Activated naive CD8-positive, alpha-beta T cell (primary cell): Measurements from ENCODE around the gene ACSL5.

Experiments
- H3K27ac Mint-ChIP-seq: one replicate; pipeline ENCODE4 v1.8.0; 2021; ENCODE audit warnings: mixed read lengths
- H3K27me3 Mint-ChIP-seq: one replicate; pipeline ENCODE4 v1.8.0; 2021; ENCODE audit warnings: mixed read lengths
- H3K36me3 Mint-ChIP-seq: one replicate; pipeline ENCODE4 v1.8.0; 2021; ENCODE audit warnings: mixed read lengths
- H3K4me1 Mint-ChIP-seq: one replicate; pipeline ENCODE4 v1.8.0; 2021; ENCODE audit warnings: low read depth, mixed read lengths
- H3K4me3 Mint-ChIP-seq: one replicate; pipeline ENCODE4 v1.8.0; 2021; ENCODE audit warnings: mild to moderate bottlenecking, mixed read lengths
- H3K9me3 Mint-ChIP-seq: one replicate; pipeline ENCODE4 v1.8.0; 2021; ENCODE audit warnings: low read depth, mixed read lengths

The ACSL5 gene

GRCh38 chr10:112471878-112472487 is 98.1 kb downstream of the ACSL5 start:
- peaks cover 2% of the 10 kb centered on the region for H3K36me3 Mint-ChIP-seq
- peaks cover 10% of the 10 kb centered on the region for H3K4me1 Mint-ChIP-seq
- H3K27me3 Mint-ChIP-seq: no peaks in the 10 kb centered on the region
- no peak overlapping the region for H3K27ac Mint-ChIP-seq
- H3K4me3 Mint-ChIP-seq: no peak overlapping the region
- H3K9me3 Mint-ChIP-seq: no peaks in the 10 kb centered on the region

- no peaks in the 10 kb centered on the region for H3K27me3 Mint-ChIP-seq
- peaks cover 11% of the 10 kb centered on the region for H3K4me1 Mint-ChIP-seq
- H3K27ac Mint-ChIP-seq: no peak overlapping the region
These were observed 101.8 kb downstream of the ACSL5 start for GRCh38 chr10:112475575-112476218.

More at GRCh38 chr10:112475575-112476218, 101.8 kb downstream of the ACSL5 start:
- no peak overlapping the region for H3K4me3 Mint-ChIP-seq
- no peaks in the 10 kb centered on the region for H3K36me3 Mint-ChIP-seq
- H3K9me3 Mint-ChIP-seq: no peaks in the 10 kb centered on the region
